SK-N-DZ (cell line): ENCODE data around the gene THAP5.
A peak's percentile ranks its signal among the peaks of the same experiment; 100 is the strongest.
"Not testable (repeated sequence)": the region's sequence is repeated elsewhere in the genome, so short reads cannot be mapped to it uniquely, and the experiment has no call there.

Source experiments
- DNase-seq: peaks from one replicate; pipeline ENCODE4 v3.0.0-alpha.2; 2015; ENCODE audit warnings: low spot score

The THAP5 gene

DNA sequence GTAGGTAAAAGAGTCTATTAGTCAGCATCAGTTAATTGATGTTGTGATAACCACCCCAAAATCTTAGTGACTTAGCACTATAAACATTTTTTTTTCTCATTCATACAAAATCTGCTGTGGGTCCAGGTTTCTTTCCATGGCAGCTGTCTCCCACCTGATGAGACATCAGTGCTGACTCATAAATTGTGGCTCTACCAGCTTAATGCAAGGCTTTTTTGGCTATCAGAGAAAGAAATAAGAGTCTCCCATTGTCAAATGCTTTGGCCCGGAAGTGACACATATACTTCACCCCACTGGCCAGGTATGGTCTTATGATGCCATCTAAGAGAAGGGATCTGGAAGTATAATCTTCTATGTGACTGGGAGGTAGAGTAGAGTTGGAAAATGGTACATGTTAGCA lies 14.7 kb upstream of the THAP5 start:
- DNase-seq, result no peak

DNA sequence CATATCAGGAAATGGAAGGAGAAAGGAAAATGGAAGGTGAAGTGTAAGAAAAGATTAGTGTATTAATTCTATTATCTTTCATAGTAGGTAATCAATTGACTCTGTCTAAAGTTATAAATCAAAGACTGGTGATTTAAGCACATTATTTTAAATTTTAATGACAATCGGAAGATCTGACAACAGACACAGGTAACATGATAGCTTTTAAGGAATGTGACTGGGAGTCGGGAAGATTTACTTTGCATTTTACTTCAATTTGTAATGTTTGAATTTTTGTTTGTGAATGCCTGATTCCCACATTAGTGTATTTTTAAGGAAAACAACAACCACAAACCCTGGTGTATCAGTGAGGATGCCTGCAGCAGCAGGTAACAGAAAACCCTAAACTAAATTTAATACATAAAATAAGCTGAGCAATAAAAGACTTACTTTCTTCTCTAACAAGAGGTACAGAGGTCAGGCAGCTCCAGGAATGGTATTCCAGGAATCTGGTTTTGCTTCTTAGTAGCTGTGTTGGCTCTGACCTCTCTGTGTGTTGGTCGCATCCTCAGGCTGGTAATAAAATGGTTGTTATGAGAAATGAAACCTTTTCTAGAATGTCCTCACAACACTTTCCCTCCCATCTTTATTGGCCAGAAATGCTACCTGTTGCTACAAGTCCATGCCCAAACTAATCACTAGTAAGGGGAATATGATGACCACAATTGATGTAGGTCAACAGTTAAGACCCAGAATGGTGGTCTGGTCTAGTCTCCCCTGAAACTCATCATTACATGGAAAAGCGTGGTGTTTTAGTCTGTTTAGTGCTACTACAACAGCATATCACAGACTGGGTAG lies 12.4 kb upstream of the THAP5 start:
- DNase-seq, result no peak

DNA sequence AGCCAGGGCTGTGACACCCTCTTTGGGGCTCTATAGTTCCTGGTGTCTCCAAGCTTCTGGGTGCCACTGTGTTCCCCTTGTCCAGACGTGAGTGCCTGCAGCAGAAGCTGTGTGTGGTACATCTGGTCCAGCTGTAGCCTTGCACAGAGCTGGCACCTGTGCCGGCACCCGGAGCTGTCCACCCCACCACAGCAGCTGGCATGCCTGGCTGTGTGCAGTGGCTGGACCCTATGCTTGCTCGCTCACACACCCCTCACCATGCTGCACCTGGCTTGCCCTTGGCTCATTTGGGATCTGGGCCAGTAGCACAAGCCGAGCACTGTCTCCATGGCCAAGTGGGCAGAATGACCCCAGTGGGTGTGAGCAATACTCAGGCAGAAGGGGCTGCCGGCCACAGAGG lies 10.8 kb upstream of the THAP5 start:
- no peak for DNase-seq

DNA sequence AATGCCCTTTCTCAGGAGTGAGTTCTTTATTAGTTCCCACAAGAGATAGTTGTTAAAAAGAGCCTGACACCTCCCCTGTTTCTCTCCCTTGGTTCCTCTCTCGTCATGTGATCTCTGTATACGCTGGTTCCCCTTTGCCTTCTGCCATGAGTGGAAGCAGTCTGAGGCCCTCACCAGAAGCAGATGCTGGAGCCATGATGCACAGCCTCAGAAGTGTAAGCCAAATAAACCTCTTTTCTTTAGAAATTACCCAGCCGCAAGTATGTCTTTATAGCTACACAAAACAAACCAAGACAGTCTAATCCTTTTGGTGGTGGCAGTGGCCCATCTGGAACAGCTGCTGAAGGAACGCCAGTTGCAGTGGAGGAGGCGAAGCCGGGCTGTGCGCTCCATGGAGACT lies 9.4 kb upstream of the THAP5 start:
- no peak for DNase-seq

DNA sequence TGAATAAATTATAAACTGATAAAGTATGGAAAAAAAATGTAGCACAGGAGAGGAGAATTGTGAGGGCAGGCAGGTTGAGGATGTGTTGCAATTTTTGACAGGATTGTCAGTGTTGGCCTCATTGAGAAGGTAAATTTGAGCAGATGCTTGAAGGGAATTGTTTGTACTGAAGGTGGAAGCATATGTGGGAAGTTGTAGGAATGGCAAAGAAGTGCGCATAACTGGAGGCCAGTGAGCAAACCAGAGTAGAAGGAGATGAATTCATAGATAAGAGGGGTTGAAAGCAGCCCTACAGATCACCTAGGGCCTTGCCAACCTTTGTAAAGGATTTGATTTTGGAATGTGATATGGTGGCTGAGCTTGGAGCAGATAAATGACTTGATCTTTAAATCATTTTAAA lies 6.6 kb upstream of the THAP5 start:
- DNase-seq, result no peak

DNA sequence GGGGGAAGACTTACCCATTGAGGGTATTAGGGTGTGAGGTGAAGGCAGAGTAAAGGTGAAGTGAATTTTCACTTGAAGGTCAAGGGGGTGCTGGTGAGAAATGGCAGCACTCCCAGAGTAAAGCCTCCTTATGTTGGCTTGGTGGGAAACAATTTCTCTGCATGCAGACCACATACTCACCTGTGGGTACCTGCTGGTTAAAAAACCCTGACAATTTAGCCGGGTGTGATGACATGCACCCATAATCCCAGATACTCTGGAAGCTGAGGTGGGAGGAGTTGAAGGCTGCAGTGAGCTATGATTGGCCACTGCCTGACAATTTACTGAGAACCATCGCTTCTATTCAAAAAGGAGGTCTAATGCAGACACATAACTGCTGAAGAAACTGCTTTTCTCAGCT lies 5.7 kb upstream of the THAP5 start:
- no peak for DNase-seq

DNA sequence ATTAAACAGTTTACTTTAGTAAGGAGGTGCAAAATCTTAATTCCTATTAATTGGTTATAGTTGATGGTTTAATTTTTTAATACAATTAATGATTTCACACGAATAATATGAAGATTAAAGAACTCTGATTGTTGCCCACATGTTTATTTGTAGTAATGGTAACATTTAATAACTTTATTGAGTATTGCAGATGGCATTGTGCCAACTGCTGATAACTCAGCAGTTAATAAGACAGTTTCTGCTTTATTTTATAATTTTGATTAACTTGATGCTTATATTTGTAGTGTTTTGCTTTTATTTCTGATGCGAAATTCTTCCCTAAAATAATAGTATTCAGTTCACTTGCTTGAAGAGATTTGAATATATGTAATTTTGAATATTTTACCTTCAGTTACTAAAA lies 3.0 kb upstream of the THAP5 start:
- no peak for DNase-seq

DNA sequence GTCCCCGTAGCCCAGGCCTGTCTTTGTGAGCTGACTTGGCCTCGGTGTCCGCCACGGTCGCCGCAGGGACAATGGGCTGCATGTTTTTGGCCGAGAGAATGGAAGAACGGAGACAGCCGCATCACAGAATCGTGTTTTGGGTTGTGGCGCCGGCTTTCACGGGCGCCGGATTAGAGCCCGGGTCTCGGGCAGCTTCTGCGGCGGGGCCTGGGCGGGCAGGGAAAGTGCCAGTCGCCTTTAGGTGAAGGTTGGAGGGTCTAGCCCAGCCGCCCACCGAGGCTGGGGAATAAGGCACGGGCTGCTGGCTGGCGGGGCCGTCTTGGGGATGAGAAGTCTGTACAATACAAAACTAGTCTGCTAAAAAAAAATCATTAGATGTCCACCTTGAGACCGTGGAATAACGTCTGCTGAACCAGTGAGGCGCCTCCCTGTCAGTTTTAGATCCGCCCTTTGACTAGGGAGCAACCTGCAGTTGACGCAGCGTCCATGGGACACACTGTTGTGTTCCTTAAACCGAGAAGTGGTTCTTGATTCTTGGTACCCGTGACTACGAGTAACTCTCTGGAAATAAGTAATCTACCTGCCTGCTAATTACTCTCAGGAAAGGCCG lies 745 bp upstream of the THAP5 start:
- peak; percentile 57 for DNase-seq

DNA sequence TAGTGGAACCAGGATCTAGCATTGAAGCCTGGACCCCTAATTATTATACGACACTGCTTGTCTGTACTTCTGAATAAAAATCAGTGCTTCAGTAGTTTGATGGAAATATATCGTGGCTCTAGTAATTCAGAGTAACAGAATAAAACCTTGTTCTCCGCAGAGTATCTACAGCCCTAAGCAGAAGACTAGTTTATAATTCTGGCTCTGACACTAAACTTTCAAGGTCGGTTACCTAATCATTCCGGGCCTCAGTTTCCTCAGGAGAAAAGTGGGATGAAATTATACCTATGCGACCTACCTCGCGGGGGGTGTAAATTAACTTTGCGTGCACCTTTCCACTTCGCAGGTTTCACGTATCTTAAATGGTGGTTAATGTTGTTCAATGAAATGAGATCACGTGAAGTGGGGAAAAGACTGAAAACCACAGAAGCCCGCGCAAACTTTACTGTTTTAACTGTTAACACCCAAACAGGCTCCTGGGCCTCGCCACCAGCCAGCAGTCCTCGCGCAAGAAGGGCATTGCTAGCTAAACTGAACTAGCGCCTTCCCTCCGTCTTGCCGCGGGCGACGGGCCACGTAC lies 615 bp downstream of the THAP5 start:
- DNase-seq, result no peak

DNA sequence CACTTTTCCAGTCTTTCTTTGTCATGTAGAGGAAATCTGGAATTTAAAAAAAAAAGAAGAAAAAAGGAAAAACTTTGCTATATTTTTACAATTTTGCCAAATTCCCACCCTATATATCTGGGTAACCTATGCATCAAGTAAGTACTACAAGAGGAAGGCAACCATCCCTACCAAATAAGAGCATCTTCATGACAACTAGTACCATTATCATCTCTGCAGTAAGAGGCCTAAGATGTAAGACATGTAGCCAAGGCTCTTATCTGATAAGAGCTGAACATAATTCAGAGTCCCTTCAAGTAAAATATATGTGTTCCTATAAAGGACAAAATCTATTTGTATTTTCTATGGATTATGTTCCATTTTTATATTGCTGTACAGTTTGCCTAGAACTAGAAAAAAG lies 3.5 kb downstream of the THAP5 start:
- DNase-seq, result no peak

DNA sequence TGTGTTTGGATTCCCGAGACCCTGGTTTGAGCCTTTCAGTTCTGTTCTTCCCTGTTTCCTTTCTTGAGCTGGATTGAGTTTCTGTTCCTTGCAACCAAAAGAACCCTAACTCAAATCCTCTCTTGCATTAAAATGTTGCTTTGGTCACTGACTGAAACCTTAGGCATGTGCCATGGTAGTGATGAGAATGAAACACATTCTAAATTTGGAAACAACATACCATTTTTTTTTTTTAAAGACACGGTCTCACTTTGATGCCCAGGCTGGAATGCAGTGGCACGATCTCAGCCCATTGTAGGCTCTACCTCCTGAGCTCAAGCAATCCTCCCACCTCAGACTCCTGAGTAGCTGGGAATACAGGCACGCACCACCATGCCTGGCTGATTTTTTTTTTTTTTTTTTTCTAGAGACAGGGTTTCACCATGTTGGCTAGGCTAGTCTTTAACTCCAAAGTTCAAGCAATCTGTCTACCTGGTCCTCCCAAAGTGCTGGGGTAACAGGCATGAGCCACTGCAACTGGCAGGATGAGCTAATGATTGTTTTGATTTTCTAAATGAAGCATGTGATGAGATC lies 8.4 kb downstream of the THAP5 start:
- DNase-seq, result no peak

DNA sequence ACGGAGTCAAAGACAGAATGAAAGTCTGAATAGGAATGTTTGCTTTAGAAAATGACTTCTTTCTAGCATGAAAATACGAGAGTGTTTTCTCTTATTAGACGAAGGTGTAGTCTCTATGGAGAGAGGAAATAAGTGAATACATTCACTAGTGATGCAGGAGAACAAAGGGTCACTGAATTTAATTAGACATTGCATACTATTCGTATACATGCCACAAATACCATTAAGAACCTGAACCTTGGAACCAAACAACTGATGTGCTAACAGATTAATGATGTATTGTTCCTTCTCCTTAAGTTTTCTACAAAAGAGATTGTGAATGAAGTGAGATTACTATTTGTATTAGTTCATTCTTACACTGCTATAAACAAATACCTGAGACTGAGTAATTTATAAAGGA lies 10.3 kb downstream of the THAP5 start:
- DNase-seq, result no peak

DNA sequence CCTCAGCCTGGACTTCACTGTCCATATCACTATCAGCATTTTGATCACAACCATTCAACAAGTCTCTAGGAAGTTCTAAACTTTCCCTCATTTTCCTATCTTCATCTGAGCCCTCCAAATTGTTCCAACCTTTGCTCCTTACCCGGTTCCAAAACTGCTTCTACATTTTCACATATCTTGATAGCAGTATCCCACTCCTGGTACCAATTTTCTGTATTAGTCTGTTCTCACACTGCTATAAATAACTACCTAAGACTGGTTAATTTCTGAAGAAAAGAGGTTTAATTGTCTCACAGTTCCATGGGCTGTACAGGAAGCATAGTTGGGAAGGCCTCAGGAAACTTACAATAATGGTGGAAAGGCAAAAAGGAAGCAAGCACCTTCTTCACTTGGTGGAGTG lies 11.9 kb downstream of the THAP5 start:
- no peak for DNase-seq

DNA sequence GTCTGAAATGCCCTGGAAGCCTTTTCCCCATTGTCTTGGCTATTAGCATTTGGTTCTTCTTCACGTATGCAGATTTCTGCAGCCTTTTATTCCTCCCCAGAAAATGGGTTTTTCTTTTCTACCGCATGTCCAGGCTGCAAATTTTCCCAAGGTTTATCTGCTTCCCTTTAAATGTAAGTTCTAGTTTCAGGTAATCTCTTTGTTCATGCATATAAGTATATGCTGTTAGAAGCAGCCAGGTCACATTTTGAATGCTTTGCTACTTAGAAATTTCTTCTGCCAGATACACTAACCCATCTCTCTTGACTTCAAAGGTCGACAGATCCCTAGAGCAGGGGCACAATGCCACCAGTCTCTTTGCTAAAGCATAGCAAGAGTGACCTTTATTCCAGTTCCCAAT lies 12.3 kb downstream of the THAP5 start:
- no peak for DNase-seq

DNA sequence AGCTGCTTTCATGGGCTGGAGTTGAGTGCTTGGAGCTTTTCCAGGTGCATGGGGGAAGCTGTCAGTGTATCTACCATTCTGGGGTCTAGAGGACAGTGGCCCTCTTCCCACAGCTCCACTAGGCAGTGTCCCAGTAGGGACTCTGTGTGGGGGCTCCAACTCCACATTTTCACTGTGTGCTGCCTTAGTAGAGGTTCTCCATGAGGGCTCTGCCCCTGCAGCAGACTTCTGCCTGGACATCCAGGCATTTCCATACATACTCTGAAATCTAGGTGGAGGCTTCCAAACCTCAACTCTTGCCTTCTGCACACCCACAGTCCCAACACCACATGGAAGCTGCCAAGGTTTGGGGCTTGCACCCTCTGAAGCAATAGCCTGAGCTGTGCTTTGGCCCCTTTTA lies 12.8 kb downstream of the THAP5 start:
- not testable (repeated sequence) for DNase-seq

DNA sequence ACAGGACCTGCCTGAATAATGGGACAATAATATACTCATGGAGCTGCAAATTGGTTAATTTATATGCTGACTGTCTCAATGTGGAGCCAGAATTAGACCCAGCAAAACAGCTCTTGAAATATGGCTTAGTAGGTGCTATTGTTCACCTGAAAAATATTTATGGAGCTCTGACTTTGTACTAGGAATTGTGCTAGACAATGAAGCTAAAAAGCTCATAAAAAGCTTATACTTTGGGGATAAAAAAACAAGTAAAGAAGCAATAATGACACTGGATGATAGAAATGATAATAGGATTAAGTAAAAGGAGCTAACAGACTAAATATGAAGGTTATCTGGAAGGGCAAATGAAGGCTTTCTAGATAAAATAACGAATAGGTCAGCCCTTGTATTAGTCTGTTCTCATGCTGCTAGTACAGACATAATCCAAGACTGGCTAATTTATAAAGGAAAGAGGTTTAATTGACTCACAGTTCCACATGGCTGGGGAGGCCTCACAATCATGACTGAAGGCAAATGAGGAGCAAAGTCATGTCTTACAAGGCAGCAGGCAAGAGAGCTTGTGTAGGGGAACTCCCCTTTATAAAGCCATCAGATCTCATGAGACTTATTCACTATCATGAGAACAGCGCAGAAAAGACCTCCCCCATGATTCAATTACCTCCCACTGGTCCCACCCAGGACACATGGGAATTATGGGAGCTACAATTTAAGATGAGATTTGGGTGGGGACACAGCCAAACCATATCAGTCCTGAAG lies 21.2 kb downstream of the THAP5 start:
- not testable (repeated sequence) for DNase-seq

DNA sequence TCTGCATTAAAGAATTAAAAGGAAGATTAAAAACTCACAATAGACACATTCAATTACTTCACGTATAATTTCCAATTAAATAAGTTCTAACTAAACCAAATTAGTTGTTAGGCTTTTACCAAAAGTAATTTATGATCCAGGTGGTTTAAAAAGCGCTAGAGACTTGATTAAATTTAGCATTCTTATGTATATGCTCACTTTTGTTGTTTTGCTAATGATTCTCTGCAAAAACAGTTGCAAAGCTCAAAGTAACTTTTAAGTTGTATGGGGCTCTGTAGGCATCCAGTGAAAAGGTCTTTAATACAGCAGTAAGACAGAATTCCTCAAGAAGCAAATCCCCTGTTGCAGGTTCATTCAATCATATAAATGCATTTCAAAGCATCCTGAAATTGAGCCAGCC lies 28.0 kb downstream of the THAP5 start:
- DNase-seq, result no peak

DNA sequence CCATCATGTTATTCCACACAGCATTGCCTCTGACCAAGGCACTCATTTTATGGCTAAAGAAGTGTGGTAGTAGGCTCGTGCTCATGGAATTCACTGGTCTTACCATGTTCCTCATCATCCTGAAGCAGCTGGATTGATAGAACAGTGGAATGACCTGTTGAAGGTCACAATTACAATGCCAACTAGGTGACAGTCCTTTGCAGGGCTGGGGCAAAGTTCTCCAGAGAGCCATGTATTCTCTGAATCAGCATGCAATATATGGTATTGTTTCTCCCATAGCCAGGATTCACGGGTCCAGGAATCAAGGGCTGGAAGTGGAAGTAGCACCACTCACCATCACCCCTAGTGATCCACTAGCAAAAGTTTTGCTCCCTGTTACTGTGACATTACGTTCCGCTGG lies 30.8 kb downstream of the THAP5 start:
- not testable (repeated sequence) for DNase-seq

DNA sequence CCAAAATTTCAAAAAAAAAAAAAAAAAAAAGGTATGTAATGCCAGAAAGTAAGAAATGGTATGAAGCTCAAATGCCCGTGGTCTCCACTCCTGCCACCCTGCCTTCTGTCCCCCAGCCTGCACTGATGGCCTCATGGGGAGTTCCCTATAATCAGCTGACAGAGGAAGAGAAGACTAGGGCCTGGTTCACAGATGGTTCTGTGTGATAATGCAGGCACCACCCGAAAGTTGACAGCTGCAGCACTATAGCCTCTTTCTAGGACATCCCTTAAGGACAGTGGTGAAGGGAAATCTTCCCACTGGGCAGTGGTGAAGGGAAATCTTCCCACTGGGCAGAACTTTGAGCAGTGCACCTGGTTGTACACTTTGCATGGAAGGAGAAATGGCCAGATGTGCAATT lies 31.3 kb downstream of the THAP5 start:
- not testable (repeated sequence) for DNase-seq

DNA sequence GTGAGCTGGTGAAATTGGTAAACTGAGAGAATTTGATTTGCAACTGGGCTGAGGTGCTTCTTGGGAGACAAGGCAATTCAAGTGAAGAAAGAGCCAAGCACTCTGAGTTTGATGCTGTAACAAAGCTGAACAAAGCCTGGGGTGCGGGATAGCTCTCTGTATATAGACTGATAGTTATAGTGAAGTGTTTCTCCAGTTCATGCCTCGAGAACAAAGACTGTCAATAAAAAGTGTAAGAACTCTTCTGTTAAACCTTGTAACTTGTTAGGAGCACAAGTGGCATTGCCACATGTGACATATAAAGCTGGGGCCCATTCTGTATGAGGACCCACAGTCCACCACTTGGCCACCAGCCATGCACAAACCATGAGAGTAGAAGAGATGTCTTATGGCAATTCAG lies 32.3 kb downstream of the THAP5 start:
- DNase-seq, result no peak

DNA sequence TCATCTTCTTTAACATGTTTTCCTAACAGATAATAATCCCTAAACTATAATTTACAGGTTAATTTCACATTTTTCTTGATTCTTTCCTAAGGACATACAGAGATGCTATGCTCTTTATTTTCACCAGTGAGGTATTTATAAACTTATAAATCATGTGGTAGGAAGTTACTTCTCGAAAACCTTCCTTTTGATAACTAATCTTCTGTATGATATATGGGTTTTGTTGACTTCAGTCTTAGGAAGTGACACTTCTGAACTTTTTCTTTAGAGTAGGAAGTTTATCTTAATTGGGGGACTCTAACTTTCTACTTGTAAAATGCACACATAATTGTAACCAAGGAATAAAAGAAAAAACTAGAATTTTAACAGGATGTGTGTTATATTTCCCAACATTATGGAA lies 33.8 kb downstream of the THAP5 start:
- no peak for DNase-seq

DNA sequence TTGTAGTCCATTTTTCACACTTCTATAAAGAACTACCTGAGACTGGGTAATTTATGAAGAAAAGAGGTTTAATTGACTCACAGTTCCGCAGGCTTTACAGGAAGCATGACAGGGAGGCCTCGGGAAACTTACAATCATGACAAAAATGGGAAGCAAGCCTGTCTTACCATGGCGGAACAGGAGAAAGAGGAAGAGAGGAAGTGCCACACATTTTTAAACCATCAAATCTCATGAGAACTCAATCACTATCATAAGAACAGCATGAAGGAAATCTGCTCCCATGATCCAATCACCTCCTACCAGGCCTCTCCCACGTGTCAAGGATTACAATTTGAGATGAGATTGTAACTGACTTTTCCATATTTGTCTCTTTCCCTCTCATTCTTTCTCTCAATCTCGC lies 34.2 kb downstream of the THAP5 start:
- no peak for DNase-seq
